ENCODE data around the gene PEPD.

The PEPD gene

GRCh38 chr19:33426621-33427361 lies 94.8 kb downstream of the PEPD start:
- in situ Hi-C loops (cut with MboI; ENCODE audit: low sequenced_read_pairs) = no loop called here

- in situ Hi-C loops (cut with MboI; ENCODE audit: low sequenced_read_pairs) = no loop called here
Observed at GRCh38 chr19:33424181-33424580, 97.4 kb downstream of the PEPD start.

- in situ Hi-C loops (cut with MboI; ENCODE audit: low sequenced_read_pairs) = no loop called here
Observed at GRCh38 chr19:33422369-33423180, 99.0 kb downstream of the PEPD start.

- in situ Hi-C loops (cut with MboI; ENCODE audit: low sequenced_read_pairs) = no loop called here
Observed at GRCh38 chr19:33421368-33421767, 100.2 kb downstream of the PEPD start.

GRCh38 chr19:33420821-33421220 lies 100.8 kb downstream of the PEPD start:
- in situ Hi-C loops (cut with MboI; ENCODE audit: low sequenced_read_pairs) = no loop called here

GRCh38 chr19:33419788-33420130 lies 101.8 kb downstream of the PEPD start:
- in situ Hi-C loops (cut with MboI; ENCODE audit: low sequenced_read_pairs) = no loop called here

- in situ Hi-C loops (cut with MboI; ENCODE audit: low sequenced_read_pairs) = no loop called here
Observed at GRCh38 chr19:33418871-33419787, 102.5 kb downstream of the PEPD start.

GRCh38 chr19:33418461-33418860 lies 103.1 kb downstream of the PEPD start:
- in situ Hi-C loops (cut with MboI; ENCODE audit: low sequenced_read_pairs) = no loop called here

GRCh38 chr19:33417751-33418150 lies 103.8 kb downstream of the PEPD start:
- in situ Hi-C loops (cut with MboI; ENCODE audit: low sequenced_read_pairs) = no loop called here

- in situ Hi-C loops (cut with MboI; ENCODE audit: low sequenced_read_pairs) = no loop called here
Observed at GRCh38 chr19:33416307-33417215, 105.0 kb downstream of the PEPD start.

- in situ Hi-C loops (cut with MboI; ENCODE audit: low sequenced_read_pairs) = no loop called here
Observed at GRCh38 chr19:33414667-33415605, 106.7 kb downstream of the PEPD start.

GRCh38 chr19:33413868-33414666 lies 107.5 kb downstream of the PEPD start:
- in situ Hi-C loops (cut with MboI; ENCODE audit: low sequenced_read_pairs) = no loop called here

- in situ Hi-C loops (cut with MboI; ENCODE audit: low sequenced_read_pairs) = no loop called here
Observed at GRCh38 chr19:33413426-33413725, 108.2 kb downstream of the PEPD start.

- in situ Hi-C loops (cut with MboI; ENCODE audit: low sequenced_read_pairs) = no loop called here
Observed at GRCh38 chr19:33412601-33413425, 108.8 kb downstream of the PEPD start.

- in situ Hi-C loops (cut with MboI; ENCODE audit: low sequenced_read_pairs) = no loop called here
Observed at GRCh38 chr19:33411621-33412180, 109.9 kb downstream of the PEPD start.

- in situ Hi-C loops (cut with MboI; ENCODE audit: low sequenced_read_pairs) = no loop called here
Observed at GRCh38 chr19:33410915-33411401, 110.6 kb downstream of the PEPD start.

All from hTERT RPE-1 (cell line).